Esophagus squamous epithelium (tissue), 4 donors: ENCODE results near the gene ABHD17A.

ENCODE experiments used
- POLR2A ChIP-seq, 4 donors: fragments of 450-650 bp; IDR thresholded peaks; one replicate each; pipeline ENCODE4 v1.6.1; 2017; ENCODE audit warnings: antibody characterized with exemption in 4 of 4, mild to moderate bottlenecking in 4 of 4, moderate library complexity in 3 of 4
- TF ChIP-seq, protein P1 (sequence below), 6 experiments: fragments of 450-650 bp in 4 of 6; fragments of 200-600 bp in 2 of 6; sonication (generic) in 2 of 6; IDR thresholded peaks; one replicate each; pipeline ENCODE4 v1.5.1; 2016 to 2019; ENCODE audit warnings: antibody characterized with exemption in 6 of 6, mild to moderate bottlenecking in 4 of 6, moderate library complexity in 4 of 6

DNA sequence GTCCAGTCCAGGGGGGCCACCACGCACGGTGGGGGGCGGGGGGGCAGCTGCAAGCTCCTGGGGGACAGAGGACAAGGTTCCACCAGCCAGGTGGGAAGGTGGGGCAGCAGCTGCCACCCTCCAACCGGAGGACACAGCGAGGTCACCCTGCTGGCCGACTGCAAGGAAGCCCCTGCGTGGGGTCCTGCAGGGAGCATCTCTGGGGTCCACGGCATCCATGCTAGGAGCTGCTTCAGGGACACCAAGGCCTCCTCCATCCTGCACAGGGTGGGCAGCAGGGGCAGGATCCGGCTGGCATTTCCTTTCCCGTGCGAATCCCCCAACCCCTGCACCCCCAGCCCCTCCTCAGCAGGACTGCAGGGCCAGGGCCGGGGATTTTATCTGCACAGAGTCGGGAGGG is 13.7 kb downstream of the ABHD17A start:
- TF ChIP-seq, protein P1, sequence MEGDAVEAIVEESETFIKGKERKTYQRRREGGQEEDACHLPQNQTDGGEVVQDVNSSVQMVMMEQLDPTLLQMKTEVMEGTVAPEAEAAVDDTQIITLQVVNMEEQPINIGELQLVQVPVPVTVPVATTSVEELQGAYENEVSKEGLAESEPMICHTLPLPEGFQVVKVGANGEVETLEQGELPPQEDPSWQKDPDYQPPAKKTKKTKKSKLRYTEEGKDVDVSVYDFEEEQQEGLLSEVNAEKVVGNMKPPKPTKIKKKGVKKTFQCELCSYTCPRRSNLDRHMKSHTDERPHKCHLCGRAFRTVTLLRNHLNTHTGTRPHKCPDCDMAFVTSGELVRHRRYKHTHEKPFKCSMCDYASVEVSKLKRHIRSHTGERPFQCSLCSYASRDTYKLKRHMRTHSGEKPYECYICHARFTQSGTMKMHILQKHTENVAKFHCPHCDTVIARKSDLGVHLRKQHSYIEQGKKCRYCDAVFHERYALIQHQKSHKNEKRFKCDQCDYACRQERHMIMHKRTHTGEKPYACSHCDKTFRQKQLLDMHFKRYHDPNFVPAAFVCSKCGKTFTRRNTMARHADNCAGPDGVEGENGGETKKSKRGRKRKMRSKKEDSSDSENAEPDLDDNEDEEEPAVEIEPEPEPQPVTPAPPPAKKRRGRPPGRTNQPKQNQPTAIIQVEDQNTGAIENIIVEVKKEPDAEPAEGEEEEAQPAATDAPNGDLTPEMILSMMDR (IDR thresholded peaks at IDR 0.05): no peak
- TF ChIP-seq POLR2A (IDR thresholded peaks at IDR 0.05): no peak
